CD4-positive, alpha-beta T cell treated with Interleukin-15 for 4 hours (primary cell): ENCODE data around the gene BCAP29.
"Not testable (repeated sequence)": the region's sequence is repeated elsewhere in the genome, so short reads cannot be mapped to it uniquely, and the experiment has no call there.

Source experiments
- DNase-seq: peaks from one replicate; pipeline ENCODE4 v3.0.0-alpha.2; 2020; ENCODE audit warnings: low spot score

Gene BCAP29

GRCh38 chr7:107627002-107627401 is 47.0 kb downstream of the BCAP29 start:
- no peak for DNase-seq

- DNase-seq, result no peak
Measured at GRCh38 chr7:107628461-107629064, 48.5 kb downstream of the BCAP29 start.

DNA sequence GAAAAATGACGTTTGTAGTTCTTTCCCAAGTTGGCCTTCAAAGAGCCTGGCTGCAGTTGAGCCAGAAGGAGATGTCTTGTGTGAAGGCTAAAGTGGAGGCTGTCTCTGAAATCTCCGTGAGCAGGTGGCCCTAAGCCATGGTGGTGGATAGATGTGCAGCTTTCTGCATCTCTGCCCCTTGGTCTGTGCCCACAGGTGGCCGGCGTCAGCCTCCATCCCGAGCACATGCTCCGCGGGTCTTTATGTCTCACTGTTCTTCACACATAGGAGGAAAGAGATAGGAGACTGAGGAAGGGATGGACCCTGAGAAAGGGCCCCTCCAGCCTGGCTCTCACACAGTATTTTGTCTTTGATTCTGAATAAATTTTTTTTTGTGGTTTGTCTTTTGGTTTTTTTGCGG is 50.3 kb downstream of the BCAP29 start:
- no peak for DNase-seq

- no peak for DNase-seq
Measured at GRCh38 chr7:107631588-107632491, 51.8 kb downstream of the BCAP29 start.

GRCh38 chr7:107632492-107632865 is 52.4 kb downstream of the BCAP29 start:
- DNase-seq, result no peak

GRCh38 chr7:107638594-107638993 is 58.5 kb downstream of the BCAP29 start:
- no peak for DNase-seq

DNA sequence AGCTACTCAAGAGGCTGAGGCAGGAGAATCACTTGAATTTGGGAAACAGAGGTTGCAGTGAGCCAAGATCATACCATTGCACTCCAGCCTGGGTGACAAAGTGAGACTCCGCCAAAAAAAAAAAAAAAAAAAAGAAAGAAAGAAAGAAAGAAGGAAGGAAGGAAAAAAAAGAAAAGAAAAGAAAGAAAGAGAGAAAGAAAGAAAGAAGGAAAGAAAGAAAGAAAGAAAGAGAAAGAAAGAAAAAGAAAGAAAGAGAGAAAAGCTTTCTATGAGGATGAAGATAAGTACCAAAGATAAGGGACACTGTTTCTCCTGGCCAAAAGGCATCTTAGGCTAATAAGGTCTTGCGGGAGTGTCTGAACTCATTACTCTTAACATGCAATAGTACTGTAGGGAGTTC is 59.0 kb downstream of the BCAP29 start:
- not testable (repeated sequence) for DNase-seq

- DNase-seq, result no peak
Measured at GRCh38 chr7:107641676-107642075, 61.6 kb downstream of the BCAP29 start.

GRCh38 chr7:107642501-107642900 is 62.5 kb downstream of the BCAP29 start:
- no peak for DNase-seq

GRCh38 chr7:107643407-107643806 is 63.4 kb downstream of the BCAP29 start:
- no peak for DNase-seq

GRCh38 chr7:107643938-107644308 is 63.9 kb downstream of the BCAP29 start:
- DNase-seq, result no peak

- DNase-seq, result no peak
Measured at GRCh38 chr7:107644309-107644974, 64.4 kb downstream of the BCAP29 start.

GRCh38 chr7:107652642-107653041 is 72.6 kb downstream of the BCAP29 start:
- DNase-seq, result no peak

- no peak for DNase-seq
Measured at GRCh38 chr7:107658467-107658866, 78.4 kb downstream of the BCAP29 start.

DNA sequence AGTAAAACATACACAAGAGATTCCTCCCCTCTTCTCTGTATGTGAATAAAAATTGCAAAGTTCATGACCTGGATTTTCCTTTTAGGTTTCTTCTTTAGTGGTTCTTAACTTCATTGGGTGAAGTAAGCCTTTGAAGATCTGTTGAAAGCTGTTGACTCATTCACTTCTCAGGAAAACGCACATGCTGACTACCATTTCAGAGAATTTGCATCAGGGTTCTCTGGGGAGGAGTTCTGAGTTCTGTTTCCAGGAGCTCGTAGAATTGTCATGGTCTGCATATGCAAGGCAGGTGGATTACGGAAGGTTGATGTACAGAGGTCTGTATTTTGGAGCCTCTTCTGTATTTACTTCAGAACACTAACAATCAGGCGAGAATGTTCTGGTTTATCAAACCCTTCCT is 79.6 kb downstream of the BCAP29 start:
- peak; percentile 37 for DNase-seq

DNA sequence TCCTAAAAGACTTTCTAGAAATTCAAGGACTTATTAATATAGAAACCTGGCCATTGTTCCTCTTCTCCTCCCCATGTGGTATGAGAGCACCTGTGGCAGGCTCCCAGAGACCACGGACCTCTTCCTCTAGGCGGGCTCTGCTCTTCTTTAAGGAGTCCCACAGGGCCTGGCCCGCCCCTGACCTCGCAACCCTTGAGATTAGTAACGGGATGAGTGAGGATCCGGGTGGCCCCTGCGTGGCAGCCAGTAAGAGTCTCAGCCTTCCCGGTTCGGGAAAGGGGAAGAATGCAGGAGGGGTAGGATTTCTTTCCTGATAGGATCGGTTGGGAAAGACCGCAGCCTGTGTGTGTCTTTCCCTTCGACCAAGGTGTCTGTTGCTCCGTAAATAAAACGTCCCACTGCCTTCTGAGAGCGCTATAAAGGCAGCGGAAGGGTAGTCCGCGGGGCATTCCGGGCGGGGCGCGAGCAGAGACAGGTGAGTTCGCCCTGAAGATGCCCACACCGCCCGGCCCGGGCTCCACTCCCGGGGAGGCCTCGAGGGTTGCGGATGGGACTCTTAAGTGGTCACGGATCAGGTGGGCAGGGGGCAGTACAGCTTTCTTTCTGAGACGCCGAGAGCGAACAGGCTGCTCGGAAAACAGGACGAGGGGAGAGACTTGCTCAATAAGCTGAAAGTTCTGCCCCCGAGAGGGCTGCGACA is 80.5 kb downstream of the BCAP29 start, which contains the start of gene SLC26A4:
SLC26A4 (plus strand) TSS at position 448 of the 700 bp plus-strand sequence. CDS start 814 bp downstream, outside the sequence.
- DNase-seq, result no peak

DNA sequence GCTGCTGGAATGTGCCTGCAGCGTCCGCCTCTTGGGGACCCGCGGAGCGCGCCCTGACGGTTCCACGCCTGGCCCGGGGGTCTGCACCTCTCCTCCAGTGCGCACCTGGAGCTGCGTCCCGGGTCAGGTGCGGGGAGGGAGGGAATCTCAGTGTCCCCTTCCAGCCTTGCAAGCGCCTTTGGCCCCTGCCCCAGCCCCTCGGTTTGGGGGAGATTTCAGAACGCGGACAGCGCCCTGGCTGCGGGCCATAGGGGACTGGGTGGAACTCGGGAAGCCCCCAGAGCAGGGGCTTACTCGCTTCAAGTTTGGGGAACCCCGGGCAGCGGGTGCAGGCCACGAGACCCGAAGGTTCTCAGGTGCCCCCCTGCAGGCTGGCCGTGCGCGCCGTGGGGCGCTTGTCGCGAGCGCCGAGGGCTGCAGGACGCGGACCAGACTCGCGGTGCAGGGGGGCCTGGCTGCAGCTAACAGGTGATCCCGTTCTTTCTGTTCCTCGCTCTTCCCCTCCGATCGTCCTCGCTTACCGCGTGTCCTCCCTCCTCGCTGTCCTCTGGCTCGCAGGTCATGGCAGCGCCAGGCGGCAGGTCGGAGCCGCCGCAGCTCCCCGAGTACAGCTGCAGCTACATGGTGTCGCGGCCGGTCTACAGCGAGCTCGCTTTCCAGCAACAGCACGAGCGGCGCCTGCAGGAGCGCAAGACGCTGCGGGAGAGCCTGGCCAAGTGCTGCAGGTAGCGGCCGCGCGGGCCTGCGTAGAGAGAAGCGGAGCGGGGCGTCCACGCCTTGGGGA is 81.2 kb downstream of the BCAP29 start:
- DNase-seq, result no peak

GRCh38 chr7:107661865-107662379 is 81.9 kb downstream of the BCAP29 start:
- DNase-seq, result no peak

GRCh38 chr7:107663196-107663595 is 83.2 kb downstream of the BCAP29 start:
- no peak for DNase-seq

- no peak for DNase-seq
Measured at GRCh38 chr7:107666790-107667189, 86.7 kb downstream of the BCAP29 start.

- no peak for DNase-seq
Measured at GRCh38 chr7:107667341-107667740, 87.3 kb downstream of the BCAP29 start.
